VCaP (cell line): ENCODE measurements around the gene SPATA9.
"Not testable (repeated sequence)": the region's sequence is repeated elsewhere in the genome, so short reads cannot be mapped to it uniquely, and the experiment has no call there.

ENCODE experiments used
- H3K27ac ChIP-seq: fragments of 450-650 bp; 2 replicates; pipeline ENCODE4 v1.5.1; 2017
- CTCF ChIP-seq: fragments of 450-650 bp; conservative IDR thresholded peaks from 2 replicates; pipeline ENCODE4 v1.5.1; 2017; ENCODE audit warnings: mild to moderate bottlenecking, moderate library complexity

Gene SPATA9

GRCh38 chr5:95646569-95647431, 36.0 kb downstream of the SPATA9 start, which contains the start of gene RFESD:
TSS of gene RFESD (plus strand) at chr5:95646777. CDS start at chr5:95652272, 5,495 bp downstream.
- TF ChIP-seq CTCF, result peak; percentile 50
- H3K27ac ChIP-seq, result peak within 1 kb of the TSS; percentile 83

GRCh38 chr5:95646226-95646568, 36.6 kb downstream of the SPATA9 start:
- peak overlapping the region; percentile 83 for H3K27ac ChIP-seq

GRCh38 chr5:95644351-95645042, 38.3 kb downstream of the SPATA9 start:
- H3K27ac ChIP-seq, result peak overlapping the region; percentile 69
- peak; percentile 97 for TF ChIP-seq CTCF

GRCh38 chr5:95643152-95643551, 39.6 kb downstream of the SPATA9 start:
- peak overlapping the region; percentile 69 for H3K27ac ChIP-seq
- no peak for TF ChIP-seq CTCF

- TF ChIP-seq CTCF, result no peak
- peak overlapping the region; percentile 69 for H3K27ac ChIP-seq
Observed at GRCh38 chr5:95641741-95642220, 41.0 kb downstream of the SPATA9 start.

GRCh38 chr5:95638632-95639031, 44.2 kb downstream of the SPATA9 start:
- no peak for TF ChIP-seq CTCF

GRCh38 chr5:95634081-95634480, 48.7 kb downstream of the SPATA9 start:
- TF ChIP-seq CTCF, result no peak
- H3K27ac ChIP-seq, result no peak overlapping the region

More at GRCh38 chr5:95638632-95639031, 44.2 kb downstream of the SPATA9 start:
- H3K27ac ChIP-seq, result no peak overlapping the region

GRCh38 chr5:95633671-95634070, 49.1 kb downstream of the SPATA9 start:
- H3K27ac ChIP-seq, result no peak overlapping the region
- no peak for TF ChIP-seq CTCF

GRCh38 chr5:95632942-95633341, 49.8 kb downstream of the SPATA9 start:
- H3K27ac ChIP-seq, result not testable (repeated sequence)
